ENCODE measurements around the gene PRKCB. TPM values are rescaled to one million over a fixed set of nuclear protein-coding genes. Genes with fewer than 3 reads are reported as not detected.

The PRKCB gene
- total RNA-seq, 2 experiments from 2014 or later, result 101 to 105 TPM

DNA sequence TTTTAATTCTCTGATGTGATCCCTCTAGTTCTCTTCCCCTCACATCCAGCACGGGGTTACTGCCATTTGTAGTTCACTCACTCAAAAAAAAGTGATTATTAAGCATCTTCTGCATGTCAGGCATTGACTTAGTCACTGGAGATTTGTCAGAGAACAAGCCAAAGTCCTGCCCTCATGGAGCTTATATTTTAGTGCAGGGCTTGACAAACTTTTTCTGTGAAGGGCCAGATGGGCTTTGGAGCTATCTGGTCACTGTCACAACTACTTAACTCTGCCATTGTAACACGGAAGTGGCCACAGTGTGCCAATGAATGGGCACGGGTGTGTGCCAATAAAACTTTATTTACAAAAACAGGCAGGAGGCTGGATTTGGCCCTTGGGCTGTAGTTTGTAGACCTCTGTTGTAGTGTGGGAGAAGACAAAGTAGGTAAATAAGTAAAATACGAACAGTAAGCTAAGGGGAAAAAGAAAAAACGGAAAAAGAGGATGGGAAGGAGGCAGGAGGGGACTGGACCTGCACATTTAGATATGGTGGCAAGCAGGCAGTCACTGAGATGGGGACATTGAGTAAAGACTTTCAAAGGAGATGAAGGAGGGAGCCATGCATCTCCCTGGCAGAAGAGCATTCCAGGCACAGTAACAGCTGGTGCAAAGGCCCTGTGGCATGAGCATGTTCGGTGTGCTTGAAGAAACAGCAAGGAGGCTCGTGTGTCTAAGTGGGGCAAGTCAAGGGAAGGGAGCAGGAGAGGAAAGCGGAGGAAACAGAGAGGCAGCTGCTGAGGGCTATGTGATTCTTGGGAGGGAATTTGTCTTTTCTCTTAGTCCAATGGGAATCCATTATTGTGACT, 217.5 kb downstream of the PRKCB start:
- no peaks in the 10 kb centered on the region for H3K9me3 Mint-ChIP-seq (ENCODE audit: insufficient read depth)
- ChIA-PET CTCF (no interaction called here), POLR2A (no interaction called here)
- no peak overlapping the region for H3K4me3 Mint-ChIP-seq
- H3K27me3 Mint-ChIP-seq (ENCODE audit: low read depth), result no peaks in the 10 kb centered on the region
- peaks cover 33% of the 10 kb centered on the region for H3K36me3 Mint-ChIP-seq (ENCODE audit: low read depth)
- no peak for ATAC-seq
- no peak overlapping the region for H3K27ac Mint-ChIP-seq
- no peaks in the 10 kb centered on the region for H3K4me1 Mint-ChIP-seq (ENCODE audit: low read depth)
- DNase-seq, result no peak

DNA sequence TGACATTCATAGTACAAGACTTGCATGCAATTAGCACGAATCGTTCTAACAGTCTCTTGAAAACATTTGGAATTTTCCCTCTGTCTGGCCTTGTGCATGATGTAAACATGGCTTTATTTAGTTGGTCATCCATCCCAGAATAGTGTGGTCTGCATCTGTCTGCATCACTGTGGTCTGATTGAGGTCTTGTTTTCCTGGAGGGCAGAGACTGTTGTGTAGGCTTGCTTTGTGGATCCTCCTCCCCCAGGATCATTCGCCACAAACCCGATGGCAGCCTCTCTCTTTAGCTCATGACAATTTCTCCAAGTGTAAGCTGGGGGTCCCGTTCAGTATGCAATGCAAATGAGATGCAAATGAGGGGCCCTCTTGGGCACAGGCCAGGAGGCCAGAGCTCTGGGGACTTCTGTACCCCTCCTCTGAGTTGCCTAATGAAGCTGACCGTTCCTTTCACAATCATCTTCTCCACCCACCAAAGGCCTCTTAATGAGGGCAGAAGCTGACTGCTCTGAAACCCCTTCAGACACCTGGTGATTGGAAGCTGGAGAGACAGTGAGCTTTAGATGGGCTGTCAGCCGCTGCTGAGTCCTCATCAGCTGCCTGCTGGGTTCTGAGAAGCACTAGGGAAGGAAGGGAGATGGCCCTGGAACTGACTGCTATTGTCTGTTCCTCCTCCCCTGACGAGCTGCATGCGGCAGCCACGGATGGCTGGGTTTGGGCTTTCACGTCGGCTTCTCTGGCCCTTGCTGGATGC, 219.1 kb downstream of the PRKCB start:
- CTCF ChIA-PET, result interaction anchor here (1.0 to 2.1 kb wide), 3 partner anchors 13 to 198 kb away, joined by 3 to 10 read pairs (median 7); no protein-coding TSS in a partner anchor

DNA sequence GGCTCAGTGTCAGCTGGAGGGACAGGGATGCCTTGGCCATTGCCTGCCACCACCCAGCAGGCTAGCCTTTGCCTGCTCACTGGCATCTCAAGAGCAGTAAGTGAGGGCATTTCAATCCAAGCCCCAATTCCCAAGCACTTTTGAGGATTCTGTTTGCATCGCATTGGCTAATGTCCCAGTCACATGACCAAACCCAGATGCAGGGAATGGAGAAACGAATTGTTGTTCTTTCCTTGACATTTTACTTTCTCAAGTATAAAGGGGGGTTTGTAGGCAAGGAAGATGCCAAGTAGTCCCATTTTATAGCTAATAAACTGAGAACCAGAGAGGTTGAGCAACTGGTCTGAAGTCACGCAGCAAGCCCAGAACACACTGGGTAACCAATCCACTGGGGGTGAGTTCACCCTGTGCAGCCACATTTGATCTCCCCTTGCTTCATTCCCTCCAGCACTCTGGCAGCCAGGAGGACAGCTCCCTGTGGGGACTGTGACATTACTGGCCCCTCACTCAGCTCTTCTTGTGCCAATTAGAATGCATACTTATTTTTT, 226.6 kb downstream of the PRKCB start:
- ChIA-PET POLR2A (no interaction called here), CTCF (interaction anchor here (1.2 to 2.1 kb wide), 3 partner anchors 8 to 442 kb away, joined by 3 to 13 read pairs (median 7); no protein-coding TSS in a partner anchor)
- H3K4me1 Mint-ChIP-seq (ENCODE audit: low read depth), result no peaks in the 10 kb centered on the region
- H3K27me3 Mint-ChIP-seq (ENCODE audit: low read depth), result no peaks in the 10 kb centered on the region
- no peak overlapping the region for H3K4me3 Mint-ChIP-seq
- H3K36me3 Mint-ChIP-seq (ENCODE audit: low read depth), result peaks cover 19% of the 10 kb centered on the region
- no peaks in the 10 kb centered on the region for H3K9me3 Mint-ChIP-seq (ENCODE audit: insufficient read depth)
- no peak overlapping the region for H3K27ac Mint-ChIP-seq
- DNase-seq (no peak), ATAC-seq (no peak)

More for the DNA sequence above, 219.1 kb downstream of the PRKCB start:
- peaks cover 26% of the 10 kb centered on the region for H3K36me3 Mint-ChIP-seq (ENCODE audit: low read depth)
- POLR2A ChIA-PET, result interaction anchor here (0.6 kb wide), 1 partner anchor 558 kb away, joined by 3 read pairs; no protein-coding TSS in a partner anchor
- H3K9me3 Mint-ChIP-seq (ENCODE audit: insufficient read depth), result no peaks in the 10 kb centered on the region
- H3K4me3 Mint-ChIP-seq, result no peak overlapping the region
- ATAC-seq (no peak), DNase-seq (no peak)
- H3K27ac Mint-ChIP-seq, result no peak overlapping the region
- H3K27me3 Mint-ChIP-seq (ENCODE audit: low read depth), result no peaks in the 10 kb centered on the region
- no peaks in the 10 kb centered on the region for H3K4me1 Mint-ChIP-seq (ENCODE audit: low read depth)

DNA sequence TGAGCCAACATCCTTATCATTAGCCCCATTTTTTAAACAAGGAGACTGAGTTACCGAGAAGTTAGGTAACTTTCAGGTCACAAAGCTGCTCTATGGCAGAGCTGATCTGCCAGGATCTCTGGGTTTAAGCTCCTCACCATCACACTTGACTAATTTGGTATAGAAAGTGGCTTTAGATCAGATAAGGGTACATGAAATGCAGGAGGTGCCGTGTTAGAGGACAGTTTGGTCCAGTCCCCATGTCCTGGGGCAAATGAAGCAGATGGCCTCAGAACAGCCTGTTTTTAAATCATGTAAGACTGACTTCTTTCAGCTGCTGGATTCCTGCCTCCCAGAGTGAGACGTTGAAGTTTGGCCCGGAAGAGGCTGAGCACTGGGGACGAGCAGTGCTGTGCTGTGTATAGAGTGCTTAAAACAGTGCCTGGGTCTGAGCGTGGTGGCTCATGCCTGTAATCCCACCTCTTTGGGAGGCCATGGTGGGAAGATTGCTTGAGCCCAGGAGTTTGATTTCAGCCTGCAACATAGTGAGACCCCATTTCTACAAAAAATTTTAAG, 233.3 kb downstream of the PRKCB start:
- ATAC-seq (no peak), DNase-seq (no peak)
- Mint-ChIP-seq H3K4me1 (ENCODE audit: low read depth) (peaks cover 22% of the 10 kb centered on the region), H3K27ac (no peak overlapping the region), H3K4me3 (no peak overlapping the region), H3K27me3 (ENCODE audit: low read depth) (no peaks in the 10 kb centered on the region), H3K9me3 (ENCODE audit: insufficient read depth) (no peaks in the 10 kb centered on the region), H3K36me3 (ENCODE audit: low read depth) (peaks cover 3% of the 10 kb centered on the region)
- ChIA-PET CTCF (interaction anchor here (0.7 to 3.1 kb wide), 2 partner anchors 185 to 534 kb away, joined by 3 to 43 read pairs; partner anchors contain the start of gene CACNG3), POLR2A (no interaction called here)

DNA sequence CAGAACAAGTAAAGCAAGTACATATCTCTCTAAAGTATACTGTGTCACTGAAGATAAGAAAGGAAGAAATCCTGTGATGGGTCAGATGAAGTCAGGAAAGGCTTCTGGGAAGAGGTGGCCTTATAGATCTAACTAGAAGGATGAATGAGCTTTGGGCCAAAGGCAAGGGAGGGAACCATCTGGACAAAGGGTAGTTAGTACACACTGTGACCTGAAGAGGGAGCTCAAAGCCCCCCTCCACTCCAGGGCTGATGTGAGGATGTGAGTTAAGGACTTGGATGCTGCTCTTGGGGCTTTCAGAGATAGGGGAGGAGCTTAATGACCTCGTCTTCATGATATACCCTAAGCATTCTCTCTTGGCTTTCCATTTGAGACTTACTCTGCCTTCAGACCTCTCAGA, 235.1 kb downstream of the PRKCB start:
- Mint-ChIP-seq H3K36me3 (ENCODE audit: low read depth) (peaks cover 3% of the 10 kb centered on the region), H3K9me3 (ENCODE audit: insufficient read depth) (no peaks in the 10 kb centered on the region), H3K4me3 (no peak overlapping the region), H3K4me1 (ENCODE audit: low read depth) (peaks cover 25% of the 10 kb centered on the region), H3K27ac (no peak overlapping the region), H3K27me3 (ENCODE audit: low read depth) (no peaks in the 10 kb centered on the region)
- ATAC-seq (peak; percentile 81), DNase-seq (peak; percentile 47)
- CTCF ChIA-PET, result interaction anchor here (0.7 to 3.1 kb wide), 30 partner anchors 8 to 434 kb away, joined by 3 to 43 read pairs (median 4); partner anchors contain the start of gene CACNG3
- POLR2A ChIA-PET, result no interaction called here

DNA sequence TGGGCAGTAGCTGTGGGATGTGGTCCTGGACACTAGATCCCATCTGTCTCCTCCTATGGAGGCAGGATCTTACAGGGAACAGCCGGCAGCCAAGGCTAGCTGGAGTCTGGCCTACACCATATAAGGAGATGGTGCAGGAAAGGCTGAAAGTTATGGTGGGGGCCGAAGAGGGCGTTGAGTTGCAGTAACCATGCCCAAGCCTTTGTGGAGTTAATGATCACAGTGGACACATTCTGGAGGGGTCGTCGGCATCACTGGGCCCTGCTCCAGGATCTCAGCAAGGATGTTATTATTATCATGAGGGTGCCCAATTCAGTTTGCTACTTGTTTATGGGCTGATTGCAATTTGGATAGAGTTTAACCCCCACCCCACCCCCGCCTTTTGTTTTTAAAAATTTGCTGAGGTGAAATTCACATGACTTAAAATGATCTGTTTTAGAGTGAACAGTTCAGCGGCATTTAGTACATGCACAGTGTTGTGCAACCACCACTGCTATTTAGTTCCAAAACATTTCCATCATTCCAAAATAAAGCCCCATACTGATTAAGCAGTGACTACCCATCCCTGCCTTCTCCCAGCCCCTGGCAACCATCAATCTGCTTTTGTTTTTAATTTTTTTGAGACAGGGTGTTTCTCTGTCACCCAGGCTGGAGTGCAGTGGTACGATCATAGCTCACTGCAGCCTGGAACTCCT, 236.0 kb downstream of the PRKCB start:
- H3K4me1 Mint-ChIP-seq (ENCODE audit: low read depth), result peaks cover 32% of the 10 kb centered on the region
- no peaks in the 10 kb centered on the region for H3K27me3 Mint-ChIP-seq (ENCODE audit: low read depth)
- DNase-seq (no peak), ATAC-seq (no peak)
- POLR2A ChIA-PET, result no interaction called here
- H3K9me3 Mint-ChIP-seq (ENCODE audit: insufficient read depth), result no peaks in the 10 kb centered on the region
- H3K4me3 Mint-ChIP-seq, result no peak overlapping the region
- CTCF ChIA-PET, result interaction anchor here (1.0 to 3.1 kb wide), 14 partner anchors 12 to 433 kb away, joined by 3 to 43 read pairs (median 4); partner anchors contain the start of gene CACNG3
- H3K27ac Mint-ChIP-seq, result no peak overlapping the region
- H3K36me3 Mint-ChIP-seq (ENCODE audit: low read depth), result peaks cover 3% of the 10 kb centered on the region

DNA sequence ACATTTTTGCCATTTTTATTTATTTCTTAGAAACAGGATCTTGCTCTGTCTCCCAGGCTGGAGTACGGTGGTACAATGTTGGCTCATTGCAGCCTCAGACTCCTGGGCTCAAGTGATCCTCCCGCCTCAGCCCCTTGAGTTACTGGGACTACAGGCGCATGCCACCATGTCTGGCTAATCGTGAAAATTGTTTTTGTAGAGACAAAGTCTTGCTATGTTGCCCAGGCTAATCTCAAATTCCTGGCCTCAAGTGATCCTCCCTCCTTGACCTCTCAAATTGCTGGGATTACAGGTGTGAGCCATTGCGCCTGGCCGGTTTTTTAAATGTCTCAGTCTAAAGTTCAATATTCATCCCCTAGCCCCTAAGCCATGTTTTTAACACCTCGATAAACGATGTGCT, 237.5 kb downstream of the PRKCB start:
- POLR2A ChIA-PET, result no interaction called here
- CTCF ChIA-PET, result interaction anchor here (1.0 to 1.5 kb wide), 2 partner anchors 180 to 431 kb away, joined by 3 to 6 read pairs; no protein-coding TSS in a partner anchor
- H3K36me3 Mint-ChIP-seq (ENCODE audit: low read depth), result peaks cover 3% of the 10 kb centered on the region
- H3K27ac Mint-ChIP-seq, result no peak overlapping the region
- peaks cover 32% of the 10 kb centered on the region for H3K4me1 Mint-ChIP-seq (ENCODE audit: low read depth)
- H3K4me3 Mint-ChIP-seq, result no peak overlapping the region
- DNase-seq, result no peak
- no peak for ATAC-seq
- no peaks in the 10 kb centered on the region for H3K27me3 Mint-ChIP-seq (ENCODE audit: low read depth)
- no peaks in the 10 kb centered on the region for H3K9me3 Mint-ChIP-seq (ENCODE audit: insufficient read depth)

DNA sequence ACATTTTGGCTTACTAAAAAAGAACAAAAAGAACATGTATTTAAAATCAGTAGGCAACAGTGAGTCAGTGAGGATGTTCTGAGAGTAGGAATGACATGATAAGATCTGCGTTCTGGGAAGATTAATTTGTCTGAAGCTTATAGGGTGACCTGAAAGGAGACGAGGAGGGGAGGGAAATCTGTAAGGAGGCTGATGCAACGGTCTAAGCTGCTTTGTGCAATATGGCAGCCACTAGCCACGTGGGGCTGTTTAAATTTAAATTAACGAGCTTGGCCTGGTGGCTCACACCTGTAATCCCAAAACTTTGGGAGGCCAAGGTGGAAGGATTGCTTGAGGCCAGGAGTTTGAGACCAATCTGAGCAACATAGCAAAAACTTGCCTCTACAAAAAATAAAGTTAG, 238.8 kb downstream of the PRKCB start:
- CTCF ChIA-PET, result interaction anchor here (1.1 kb wide), 1 partner anchor 430 kb away, joined by 3 read pairs; no protein-coding TSS in a partner anchor
- Mint-ChIP-seq H3K27ac (no peak overlapping the region), H3K9me3 (ENCODE audit: insufficient read depth) (no peaks in the 10 kb centered on the region), H3K36me3 (ENCODE audit: low read depth) (peaks cover 3% of the 10 kb centered on the region), H3K4me1 (ENCODE audit: low read depth) (peaks cover 32% of the 10 kb centered on the region), H3K4me3 (no peak overlapping the region), H3K27me3 (ENCODE audit: low read depth) (no peaks in the 10 kb centered on the region)
- DNase-seq (no peak), ATAC-seq (no peak)
- POLR2A ChIA-PET, result no interaction called here

DNA sequence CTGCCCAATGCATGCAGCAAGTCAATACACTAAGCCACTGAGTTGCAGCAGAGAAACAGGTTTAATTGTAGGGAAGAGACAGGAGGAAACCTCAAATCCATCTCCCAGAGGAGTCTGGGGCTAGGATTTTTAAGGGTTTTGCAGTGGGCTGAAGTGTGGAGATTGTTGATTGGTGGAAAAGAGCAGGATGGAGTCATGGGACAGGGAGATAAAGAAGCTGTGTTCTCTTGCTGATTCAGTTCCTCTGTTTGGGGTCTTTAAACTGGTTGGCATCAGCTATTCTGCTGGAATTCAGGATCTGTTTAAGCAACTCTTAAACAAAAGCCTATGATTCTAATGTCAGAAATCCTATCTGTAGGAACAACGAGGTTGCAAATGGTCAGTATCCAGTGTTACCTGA, 239.5 kb downstream of the PRKCB start:
- CTCF ChIA-PET, result interaction anchor here (1.1 kb wide), 1 partner anchor 429 kb away, joined by 3 read pairs; no protein-coding TSS in a partner anchor

DNA sequence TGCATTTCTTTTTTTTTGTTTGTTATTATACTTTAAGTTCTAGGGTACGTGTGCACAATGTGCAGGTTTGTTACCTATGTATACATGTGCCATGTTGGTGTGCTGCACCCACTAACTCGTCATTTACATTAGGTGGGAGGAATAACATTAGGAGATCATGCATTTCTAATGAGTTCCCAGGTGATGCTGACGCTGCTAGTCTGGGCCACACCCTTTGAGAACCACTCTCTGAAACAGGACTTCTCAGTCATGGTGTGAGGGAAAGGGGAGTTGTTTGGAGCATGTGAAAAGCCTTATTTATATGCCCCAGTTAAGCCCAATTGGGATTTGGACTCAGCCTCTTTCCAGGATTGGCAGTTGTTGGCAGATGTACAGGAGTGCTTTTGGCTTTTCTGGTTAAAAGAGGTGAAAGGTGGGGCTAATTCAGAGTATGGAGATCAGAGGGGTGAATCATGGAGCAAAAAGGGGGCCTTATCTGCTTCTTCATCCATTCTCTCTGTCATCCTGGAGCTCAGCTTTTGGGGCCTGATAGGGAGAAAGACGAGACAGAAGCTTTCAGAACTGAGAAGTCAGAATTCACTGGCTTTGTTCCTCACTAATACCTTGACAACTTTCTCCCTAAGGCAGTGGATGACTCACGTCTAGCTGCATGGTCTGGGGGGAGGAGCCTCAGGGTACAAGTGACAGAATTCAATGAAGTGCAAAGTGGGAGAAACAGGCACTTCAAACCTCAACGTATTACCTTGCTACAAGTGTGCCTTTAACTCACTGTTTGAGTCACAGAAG, 240.3 kb downstream of the PRKCB start:
- DNase-seq (no peak), ATAC-seq (peak; percentile 51)
- H3K27me3 Mint-ChIP-seq (ENCODE audit: low read depth), result no peaks in the 10 kb centered on the region
- ChIA-PET CTCF (no interaction called here), POLR2A (no interaction called here)
- H3K4me3 Mint-ChIP-seq, result no peak overlapping the region
- H3K27ac Mint-ChIP-seq, result no peak overlapping the region
- H3K9me3 Mint-ChIP-seq (ENCODE audit: insufficient read depth), result no peaks in the 10 kb centered on the region
- peaks cover 23% of the 10 kb centered on the region for H3K4me1 Mint-ChIP-seq (ENCODE audit: low read depth)
- no peaks in the 10 kb centered on the region for H3K36me3 Mint-ChIP-seq (ENCODE audit: low read depth)

More for the DNA sequence above, 239.5 kb downstream of the PRKCB start:
- POLR2A ChIA-PET, result no interaction called here
- H3K9me3 Mint-ChIP-seq (ENCODE audit: insufficient read depth), result no peaks in the 10 kb centered on the region
- H3K36me3 Mint-ChIP-seq (ENCODE audit: low read depth), result no peaks in the 10 kb centered on the region
- H3K27ac Mint-ChIP-seq, result no peak overlapping the region
- no peaks in the 10 kb centered on the region for H3K27me3 Mint-ChIP-seq (ENCODE audit: low read depth)
- H3K4me3 Mint-ChIP-seq, result no peak overlapping the region
- no peak for DNase-seq
- no peak for ATAC-seq
- peaks cover 30% of the 10 kb centered on the region for H3K4me1 Mint-ChIP-seq (ENCODE audit: low read depth)
